GM11168 (cell line): Measurements from ENCODE around the gene TRPC1.
"Not testable (repeated sequence)": the region's sequence is repeated elsewhere in the genome, so short reads cannot be mapped to it uniquely, and the experiment has no call there.

Experiments
- in situ Hi-C: fragments of 300-500 bp; cut with MboI; formaldehyde crosslinking; loops from one replicate; pipeline ENCODE4 v1.12.0; 2022; ENCODE audit warnings: low sequenced_read_pairs; ENCODE audit not compliant: unreplicated experiment

TRPC1 gene

GRCh38 chr3:142723968-142724681 is at the start of gene TRPC1:
TRPC1 (plus strand) TSS chr3:142724034; CDS start chr3:142724560, 526 bp downstream.
- in situ Hi-C loops = no loop called here

GRCh38 chr3:142676151-142676550 is 47.7 kb upstream of the TRPC1 start:
- in situ Hi-C loops = no loop called here

- in situ Hi-C loops = no loop called here
These were observed 43.1 kb upstream of the TRPC1 start for GRCh38 chr3:142680710-142681109.

- in situ Hi-C loops = no loop called here
These were observed 33.2 kb upstream of the TRPC1 start for GRCh38 chr3:142690613-142691012.

DNA sequence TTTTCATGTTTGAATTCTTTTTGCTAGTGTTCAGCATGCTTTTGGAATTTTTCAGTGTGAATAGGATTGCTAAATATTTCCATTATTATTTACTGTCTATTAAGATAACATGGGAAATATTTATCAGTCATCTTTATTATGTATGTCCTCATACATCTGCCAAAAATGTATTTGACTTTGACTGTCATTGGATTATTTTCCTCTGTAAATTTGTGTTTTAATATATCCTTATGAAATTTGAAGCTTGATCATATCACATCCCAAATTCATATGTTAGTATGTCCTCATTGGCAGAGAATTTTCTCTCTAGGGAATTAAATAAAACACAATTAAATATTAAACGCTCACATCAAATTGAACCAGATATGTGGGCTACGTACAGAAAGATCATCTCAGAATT is 32.3 kb upstream of the TRPC1 start:
- in situ Hi-C loops = no loop called here

DNA sequence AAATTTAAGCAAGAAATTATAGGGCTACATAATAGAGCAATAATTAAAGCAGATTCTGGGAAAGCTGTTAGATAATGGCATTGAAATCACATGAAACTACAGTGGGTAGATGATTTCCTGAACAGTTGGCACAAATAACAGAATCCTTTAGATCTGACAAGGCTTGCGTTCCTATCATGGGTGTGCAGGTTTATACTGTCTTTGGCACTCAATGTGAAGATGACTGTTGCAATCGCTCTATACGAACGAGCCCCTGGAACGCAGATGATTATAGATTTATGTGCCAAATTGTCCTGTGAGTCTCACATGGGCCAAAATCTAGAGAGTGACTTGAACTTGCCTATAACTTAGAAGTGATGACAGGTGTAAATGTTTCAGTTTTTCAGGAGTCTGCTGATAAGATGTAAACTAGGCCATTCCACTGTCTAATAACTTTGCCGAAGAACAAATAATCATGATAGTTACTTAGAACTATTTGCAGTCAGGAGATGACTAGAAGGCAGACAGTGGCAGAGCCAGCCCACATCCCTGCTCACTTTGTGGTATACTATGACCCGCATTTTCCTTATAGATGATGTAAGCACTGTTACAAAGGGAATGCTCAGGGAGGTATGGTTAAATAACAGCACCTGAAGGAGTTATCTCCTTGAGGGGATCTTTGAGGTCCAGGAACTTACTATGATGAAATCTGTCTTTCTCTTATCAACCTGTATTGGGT is 30.5 kb upstream of the TRPC1 start:
- in situ Hi-C loops = no loop called here

GRCh38 chr3:142694225-142694624 is 29.6 kb upstream of the TRPC1 start:
- in situ Hi-C loops = no loop called here

DNA sequence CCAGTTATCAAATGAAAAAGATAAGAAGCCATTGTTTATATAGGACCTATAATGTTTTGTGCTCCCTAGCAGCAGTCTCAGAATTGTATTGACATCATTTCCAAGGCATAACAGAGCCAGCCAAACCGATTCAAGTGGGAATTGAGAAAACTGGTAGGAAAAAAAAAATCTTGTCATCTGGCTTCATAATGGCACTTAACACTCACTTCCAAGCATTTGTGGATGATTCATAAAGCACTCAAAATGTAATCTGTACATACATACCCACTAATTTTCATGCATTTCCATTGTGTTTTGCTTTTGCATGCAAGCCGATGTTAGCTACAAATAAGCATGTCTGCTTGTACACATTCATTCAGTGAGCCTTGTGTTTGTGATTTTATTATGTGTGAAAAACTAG is 18.6 kb upstream of the TRPC1 start:
- in situ Hi-C loops = no loop called here

- in situ Hi-C loops = no loop called here
These were observed 17.3 kb upstream of the TRPC1 start for GRCh38 chr3:142706321-142707127.

GRCh38 chr3:142709207-142709606 is 14.6 kb upstream of the TRPC1 start:
- in situ Hi-C loops = no loop called here

- in situ Hi-C loops = not testable (repeated sequence)
These were observed 9.0 kb upstream of the TRPC1 start for GRCh38 chr3:142714882-142715281.

DNA sequence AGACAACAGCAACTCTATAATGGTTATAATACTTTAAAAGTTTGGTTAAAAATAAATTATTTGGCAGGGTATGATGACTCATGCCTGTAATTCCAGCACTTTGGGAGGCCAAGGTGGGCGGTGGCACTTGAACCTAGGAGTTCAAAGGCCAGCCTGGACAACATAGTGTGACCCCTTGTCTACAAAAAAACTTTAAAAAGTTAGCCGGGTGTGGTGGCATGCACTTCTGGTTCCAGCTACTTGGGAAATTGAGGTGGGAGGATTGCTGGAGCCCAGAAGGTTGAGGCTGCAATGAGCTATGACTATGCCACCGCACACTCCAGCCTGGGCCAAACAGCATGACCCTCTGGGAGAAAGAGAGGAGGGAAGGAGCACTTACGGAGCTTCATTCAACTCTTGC is 7.7 kb upstream of the TRPC1 start:
- in situ Hi-C loops = no loop called here

DNA sequence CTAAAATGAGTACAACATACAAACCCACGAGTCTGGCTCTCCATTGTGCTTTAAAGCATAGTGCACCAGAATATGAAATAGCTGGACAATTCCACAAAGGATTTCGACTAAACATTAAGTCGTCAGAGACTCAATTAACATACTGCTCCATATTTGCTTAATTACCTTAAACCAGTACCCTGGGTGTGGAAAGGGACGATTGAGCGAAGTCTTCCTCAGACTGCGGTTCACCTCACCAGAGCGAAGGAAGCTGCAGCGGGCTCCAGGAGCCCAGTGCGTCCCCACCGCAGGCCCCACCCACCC is 218 bp upstream of the TRPC1 start:
- in situ Hi-C loops = no loop called here

GRCh38 chr3:142724682-142725356 is 985 bp downstream of the TRPC1 start:
- in situ Hi-C loops = no loop called here

- in situ Hi-C loops = no loop called here
These were observed 1.5 kb downstream of the TRPC1 start for GRCh38 chr3:142725357-142725739.

GRCh38 chr3:142726017-142726416 is 2.2 kb downstream of the TRPC1 start:
- in situ Hi-C loops = no loop called here

DNA sequence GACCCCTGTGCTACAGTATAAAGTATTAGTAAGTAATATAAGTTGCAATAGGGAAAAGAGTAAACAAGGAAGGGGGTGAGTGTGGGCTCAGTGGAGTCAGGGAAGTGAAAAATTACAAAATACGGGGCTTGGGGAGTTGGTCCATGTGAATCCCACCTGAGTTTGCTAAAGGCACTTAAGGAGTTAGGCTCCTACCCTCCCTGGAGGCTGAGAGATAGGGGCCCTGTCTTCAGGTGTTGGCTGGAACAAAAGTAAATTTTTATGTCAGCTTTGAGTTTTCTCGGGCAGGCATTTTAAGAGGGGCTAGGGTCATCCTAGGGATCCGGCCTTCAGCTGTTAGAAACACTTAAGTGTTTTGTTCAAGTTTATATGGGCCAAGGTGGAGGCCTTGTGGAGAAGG is 8.2 kb downstream of the TRPC1 start:
- in situ Hi-C loops = no loop called here

DNA sequence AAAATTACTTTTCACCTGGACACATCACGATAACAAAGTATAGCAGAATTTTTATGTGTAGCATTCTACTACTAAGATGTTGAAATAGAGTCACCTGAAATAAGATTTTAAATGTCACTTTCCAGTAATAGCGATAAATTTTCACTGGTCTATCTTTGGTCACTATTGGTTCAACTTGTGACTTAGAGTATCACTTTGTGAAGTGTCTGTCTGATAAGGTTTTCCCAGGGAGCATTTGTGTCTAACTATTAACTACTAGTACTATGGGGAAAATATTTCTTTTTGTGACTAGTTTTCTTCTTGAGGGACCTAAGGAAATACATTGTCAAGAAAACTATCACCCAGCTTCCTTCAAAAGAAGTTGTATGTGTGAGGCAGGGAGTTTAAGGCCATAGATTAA is 11.0 kb downstream of the TRPC1 start:
- in situ Hi-C loops = no loop called here

DNA sequence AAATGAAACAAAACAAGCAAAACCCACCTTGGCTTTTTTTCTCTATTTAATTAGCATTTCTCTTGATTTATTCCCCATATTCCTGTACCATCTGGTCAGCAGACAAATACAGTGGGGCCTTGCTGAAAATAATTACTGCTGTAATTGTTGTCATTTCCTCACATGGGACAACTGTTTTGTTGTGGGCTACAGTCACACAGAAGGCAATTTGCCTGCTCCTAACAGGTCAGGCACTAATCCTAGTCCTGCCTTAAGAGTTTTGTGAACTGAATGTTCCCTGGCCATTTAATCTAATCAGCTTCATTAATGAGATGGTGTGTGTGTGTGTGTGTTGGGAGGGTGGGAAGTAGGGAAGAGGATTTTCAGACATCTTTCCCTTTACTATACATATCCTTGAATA is 11.6 kb downstream of the TRPC1 start:
- in situ Hi-C loops = no loop called here

DNA sequence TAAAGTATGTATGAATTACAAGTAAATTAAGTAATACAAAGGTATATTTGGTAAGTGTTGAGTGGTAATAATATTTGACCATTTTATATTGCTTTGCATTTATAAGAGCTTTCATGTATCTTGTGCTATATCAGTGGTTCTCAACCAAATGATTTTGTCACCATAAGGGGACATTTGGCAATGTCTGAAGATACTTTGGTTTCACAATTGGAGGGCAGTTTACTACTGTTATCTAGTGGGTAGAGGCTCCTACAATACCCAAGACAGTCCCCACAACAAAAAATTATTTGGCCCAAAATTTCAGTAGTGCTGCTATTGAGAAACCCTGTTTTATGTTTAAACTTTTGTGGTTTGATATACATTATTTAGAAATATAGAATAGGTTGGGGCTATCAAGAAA is 14.6 kb downstream of the TRPC1 start:
- in situ Hi-C loops = no loop called here

GRCh38 chr3:142746646-142747045 is 22.8 kb downstream of the TRPC1 start:
- in situ Hi-C loops = no loop called here
